MCF 10A (cell line): ENCODE data around the gene PAK1. TPM values are rescaled to one million over a fixed set of nuclear protein-coding genes. Genes with fewer than 3 reads are reported as not detected.

Source experiments
- BruUV-seq: library from RNA; stranded (reverse); fragments of 400-500 nt; replicated peaks from 2 replicates; lab custom pipeline; 2021; lab: Mats Ljungman, UMichigan
- CTCF ChIA-PET: fragments of 300-600 bp; sonication (Branson Sonifier 250); formaldehyde crosslinking; extraction: SDS; loops from one replicate; lab custom pipeline; 2021; ENCODE audit warnings: antibody characterized with exemption, inconsistent platforms; lab: Yijun Ruan, JAX
- POLR2A ChIA-PET: fragments of 300-600, 350-650 bp; sonication (Branson Sonifier 250); formaldehyde crosslinking; extraction: SDS; loops from one replicate; lab custom pipeline; 2020; ENCODE audit warnings: antibody characterized with exemption, inconsistent platforms; lab: Yijun Ruan, JAX
- DNase-seq: peaks from one replicate; pipeline ENCODE4 v3.0.0-alpha.2; 2018; ENCODE audit not compliant: unreplicated experiment
- H3K27ac Mint-ChIP-seq: one replicate; pipeline ENCODE4 v1.8.0; 2022; ENCODE audit warnings: mild to moderate bottlenecking, low read depth, mixed read lengths; ENCODE audit not compliant: unreplicated experiment
- H3K27me3 Mint-ChIP-seq: one replicate; pipeline ENCODE4 v1.8.0; 2022; ENCODE audit warnings: mixed read lengths; ENCODE audit not compliant: insufficient read depth, unreplicated experiment
- H3K36me3 Mint-ChIP-seq: one replicate; pipeline ENCODE4 v1.8.0; 2022; ENCODE audit warnings: mild to moderate bottlenecking, moderate library complexity, mixed read lengths; ENCODE audit not compliant: insufficient read depth, unreplicated experiment
- H3K4me1 Mint-ChIP-seq: one replicate; pipeline ENCODE4 v1.8.0; 2022; ENCODE audit warnings: mixed read lengths; ENCODE audit not compliant: insufficient read depth, unreplicated experiment
- H3K4me3 Mint-ChIP-seq: one replicate; pipeline ENCODE4 v1.8.0; 2022; ENCODE audit warnings: mild to moderate bottlenecking, moderate library complexity, mixed read lengths; ENCODE audit not compliant: unreplicated experiment
- H3K9me3 Mint-ChIP-seq: one replicate; pipeline ENCODE4 v1.8.0; 2022; ENCODE audit warnings: mixed read lengths; ENCODE audit not compliant: unreplicated experiment
- intact Hi-C: fragments of 100-400 bp; cut with micrococcal nuclease; formaldehyde crosslinking; loops from 2 replicates; pipeline ENCODE4 v1.14.1; 2022
- total RNA-seq: library from RNA; stranded (reverse); gene quantifications from 2 replicates; pipeline ENCODE4 v1.2.3, GENCODE V29; 2022
- TF ChIP-seq, protein P1 (sequence below): fragments of 200-600 bp; IDR thresholded peaks from one replicate; pipeline ENCODE4 v1.8.0; 2022; ENCODE audit warnings: antibody characterized with exemption, mild to moderate bottlenecking; ENCODE audit not compliant: unreplicated experiment

PAK1 gene
- total RNA-seq, 1 experiment from 2014 or later: 24.0 TPM

- H3K27ac Mint-ChIP-seq: peak overlapping the region; percentile 78
- no TSS peak for BruUV-seq
- intact Hi-C loops: no loop called here
- POLR2A ChIA-PET: interaction anchor here (1.0 to 1.6 kb wide), 2 partner anchors 9 to 12 kb away, joined by 3 to 5 read pairs; no protein-coding TSS in a partner anchor
- H3K36me3 Mint-ChIP-seq: peaks cover 5% of the 10 kb centered on the region
- CTCF ChIA-PET: no interaction called here
- TF ChIP-seq, protein P1, sequence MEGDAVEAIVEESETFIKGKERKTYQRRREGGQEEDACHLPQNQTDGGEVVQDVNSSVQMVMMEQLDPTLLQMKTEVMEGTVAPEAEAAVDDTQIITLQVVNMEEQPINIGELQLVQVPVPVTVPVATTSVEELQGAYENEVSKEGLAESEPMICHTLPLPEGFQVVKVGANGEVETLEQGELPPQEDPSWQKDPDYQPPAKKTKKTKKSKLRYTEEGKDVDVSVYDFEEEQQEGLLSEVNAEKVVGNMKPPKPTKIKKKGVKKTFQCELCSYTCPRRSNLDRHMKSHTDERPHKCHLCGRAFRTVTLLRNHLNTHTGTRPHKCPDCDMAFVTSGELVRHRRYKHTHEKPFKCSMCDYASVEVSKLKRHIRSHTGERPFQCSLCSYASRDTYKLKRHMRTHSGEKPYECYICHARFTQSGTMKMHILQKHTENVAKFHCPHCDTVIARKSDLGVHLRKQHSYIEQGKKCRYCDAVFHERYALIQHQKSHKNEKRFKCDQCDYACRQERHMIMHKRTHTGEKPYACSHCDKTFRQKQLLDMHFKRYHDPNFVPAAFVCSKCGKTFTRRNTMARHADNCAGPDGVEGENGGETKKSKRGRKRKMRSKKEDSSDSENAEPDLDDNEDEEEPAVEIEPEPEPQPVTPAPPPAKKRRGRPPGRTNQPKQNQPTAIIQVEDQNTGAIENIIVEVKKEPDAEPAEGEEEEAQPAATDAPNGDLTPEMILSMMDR: no peak
- no peak overlapping the region for H3K4me3 Mint-ChIP-seq
- no peaks in the 10 kb centered on the region for H3K9me3 Mint-ChIP-seq
- DNase-seq: peak; percentile 84
- H3K4me1 Mint-ChIP-seq: peaks cover 16% of the 10 kb centered on the region
- H3K27me3 Mint-ChIP-seq: no peaks in the 10 kb centered on the region
Measured at GRCh38 chr11:77299528-77299993, 174.3 kb downstream of the PAK1 start.

DNA sequence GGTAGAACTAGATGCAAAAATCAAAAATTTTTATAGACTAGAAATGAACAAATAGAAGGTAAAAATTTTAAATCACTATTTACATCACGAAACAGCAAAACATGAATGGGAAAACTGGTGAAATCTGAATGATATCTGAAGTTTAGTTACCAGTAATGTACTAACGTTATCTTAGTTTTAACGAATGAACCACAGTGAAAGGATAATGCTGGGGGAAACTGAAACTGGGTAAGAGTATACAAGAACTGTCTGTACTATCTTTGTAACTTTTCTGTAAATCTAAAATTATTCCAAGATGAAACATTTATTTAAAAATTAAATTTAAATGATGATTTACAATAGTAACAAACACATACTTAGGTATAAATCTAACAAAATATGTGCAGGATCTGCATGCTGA is 179.9 kb downstream of the PAK1 start:
- Mint-ChIP-seq H3K9me3 (no peaks in the 10 kb centered on the region), H3K27ac (no peak overlapping the region), H3K36me3 (peaks cover 5% of the 10 kb centered on the region), H3K4me3 (no peak overlapping the region), H3K27me3 (no peaks in the 10 kb centered on the region), H3K4me1 (peaks cover 3% of the 10 kb centered on the region)
- DNase-seq: no peak
- TF ChIP-seq, protein P1: no peak
- ChIA-PET CTCF (interaction anchor here (0.6 kb wide), 1 partner anchor 19 kb away, joined by 4 read pairs; no protein-coding TSS in a partner anchor), POLR2A (no interaction called here)
- BruUV-seq: no TSS peak
- intact Hi-C loops: no loop called here

DNA sequence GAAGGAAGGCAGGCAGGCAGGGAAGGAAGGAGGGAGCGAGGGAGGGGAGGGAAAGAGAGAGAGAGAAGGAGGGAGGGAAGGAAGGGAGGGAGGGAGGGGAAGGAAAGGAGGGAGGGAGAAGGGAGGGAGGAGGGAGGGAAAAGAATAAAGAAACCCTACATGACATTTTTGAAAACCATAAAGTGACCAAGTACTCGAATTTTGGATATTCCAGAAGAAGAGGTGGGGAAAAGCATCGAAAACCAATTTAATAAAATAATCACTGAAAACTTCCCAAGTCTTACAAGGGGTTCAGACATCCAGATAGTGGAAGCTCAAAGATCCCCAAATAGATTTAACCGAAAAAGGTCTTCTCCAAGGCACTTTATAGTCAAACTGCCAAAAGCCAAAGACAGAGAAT is 184.2 kb downstream of the PAK1 start:
- no peak for DNase-seq
- Mint-ChIP-seq H3K4me3 (no peak overlapping the region), H3K36me3 (no peaks in the 10 kb centered on the region), H3K9me3 (no peaks in the 10 kb centered on the region), H3K27ac (no peak overlapping the region), H3K4me1 (peaks cover 15% of the 10 kb centered on the region), H3K27me3 (no peaks in the 10 kb centered on the region)
- TF ChIP-seq, protein P1: no peak
- no TSS peak for BruUV-seq
- intact Hi-C loops: no loop called here
- ChIA-PET POLR2A (no interaction called here), CTCF (no interaction called here)

- BruUV-seq: no TSS peak
- DNase-seq: peak; percentile 79
- intact Hi-C loops: no loop called here
- Mint-ChIP-seq H3K27me3 (no peaks in the 10 kb centered on the region), H3K27ac (no peak overlapping the region), H3K36me3 (no peaks in the 10 kb centered on the region), H3K9me3 (no peaks in the 10 kb centered on the region), H3K4me1 (peaks cover 15% of the 10 kb centered on the region), H3K4me3 (no peak overlapping the region)
- POLR2A ChIA-PET: interaction anchor here (0.9 to 1.5 kb wide), 3 partner anchors 12 to 32 kb away, joined by 3 to 5 read pairs (median 3); no protein-coding TSS in a partner anchor
- TF ChIP-seq, protein P1: no peak
- CTCF ChIA-PET: interaction anchor here (0.5 to 0.6 kb wide), 3 partner anchors 23 to 76 kb away, joined by 3 to 4 read pairs (median 3); no protein-coding TSS in a partner anchor
Measured at GRCh38 chr11:77287615-77288273, 186.2 kb downstream of the PAK1 start.
